HG02588 (cell line): Measurements from ENCODE around the gene TMEM255B.
"Not testable (repeated sequence)": the region's sequence is repeated elsewhere in the genome, so short reads cannot be mapped to it uniquely, and the experiment has no call there.

Experiments used
- ATAC-seq: cut with Tn5 transposase; IDR thresholded peaks from one replicate; pipeline ENCODE4 v1.9.1; 2021; ENCODE audit warnings: mild to moderate bottlenecking, moderate library complexity; ENCODE audit not compliant: unreplicated experiment

The TMEM255B gene

GRCh38 chr13:113815151-113816058 is 56.4 kb downstream of the TMEM255B start:
- no peak for ATAC-seq

GRCh38 chr13:113816254-113816929 is 57.4 kb downstream of the TMEM255B start:
- no peak for ATAC-seq

DNA sequence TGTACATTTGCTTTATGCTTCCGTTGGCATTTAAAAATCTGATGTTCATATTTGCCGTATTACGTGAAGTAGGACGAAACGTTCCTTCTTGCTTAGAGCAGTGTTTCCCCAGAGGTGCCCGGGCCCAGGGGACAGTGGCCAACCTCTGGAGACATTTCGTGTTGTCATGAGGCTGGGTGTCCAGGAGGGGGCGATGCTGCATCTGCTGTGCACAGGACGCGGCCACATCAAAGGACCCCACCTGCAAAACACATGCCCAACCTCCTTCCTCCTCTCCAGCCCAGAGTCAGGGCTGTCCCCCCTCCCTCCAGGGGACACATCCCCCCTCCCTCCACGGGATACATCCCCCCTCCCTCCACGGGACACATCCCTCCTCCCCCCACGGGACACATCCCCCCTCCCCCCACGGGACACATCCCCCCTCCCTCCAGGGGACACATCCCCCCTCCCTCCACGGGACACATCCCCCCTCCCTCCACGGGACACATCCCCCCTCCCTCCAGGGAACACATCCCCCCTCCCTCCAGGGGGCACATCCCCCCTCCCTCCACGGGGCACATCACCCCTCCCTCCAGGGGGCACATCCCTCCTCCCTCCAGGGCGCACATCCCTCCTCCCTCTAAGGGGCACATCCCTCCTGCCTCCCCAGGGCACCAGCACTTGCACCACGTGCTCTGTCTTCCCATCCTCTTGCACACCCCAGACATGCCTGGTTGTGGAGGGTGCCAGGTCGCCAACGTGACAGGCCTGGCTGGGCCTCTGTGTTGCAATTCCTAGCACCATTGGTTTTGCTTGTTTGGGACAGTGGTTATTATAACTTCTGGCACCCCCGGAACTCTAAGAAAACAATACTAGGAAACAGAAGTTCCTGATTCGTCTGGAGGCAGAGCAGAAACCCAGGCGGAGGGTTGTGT is 58.2 kb downstream of the TMEM255B start:
- no peak for ATAC-seq

DNA sequence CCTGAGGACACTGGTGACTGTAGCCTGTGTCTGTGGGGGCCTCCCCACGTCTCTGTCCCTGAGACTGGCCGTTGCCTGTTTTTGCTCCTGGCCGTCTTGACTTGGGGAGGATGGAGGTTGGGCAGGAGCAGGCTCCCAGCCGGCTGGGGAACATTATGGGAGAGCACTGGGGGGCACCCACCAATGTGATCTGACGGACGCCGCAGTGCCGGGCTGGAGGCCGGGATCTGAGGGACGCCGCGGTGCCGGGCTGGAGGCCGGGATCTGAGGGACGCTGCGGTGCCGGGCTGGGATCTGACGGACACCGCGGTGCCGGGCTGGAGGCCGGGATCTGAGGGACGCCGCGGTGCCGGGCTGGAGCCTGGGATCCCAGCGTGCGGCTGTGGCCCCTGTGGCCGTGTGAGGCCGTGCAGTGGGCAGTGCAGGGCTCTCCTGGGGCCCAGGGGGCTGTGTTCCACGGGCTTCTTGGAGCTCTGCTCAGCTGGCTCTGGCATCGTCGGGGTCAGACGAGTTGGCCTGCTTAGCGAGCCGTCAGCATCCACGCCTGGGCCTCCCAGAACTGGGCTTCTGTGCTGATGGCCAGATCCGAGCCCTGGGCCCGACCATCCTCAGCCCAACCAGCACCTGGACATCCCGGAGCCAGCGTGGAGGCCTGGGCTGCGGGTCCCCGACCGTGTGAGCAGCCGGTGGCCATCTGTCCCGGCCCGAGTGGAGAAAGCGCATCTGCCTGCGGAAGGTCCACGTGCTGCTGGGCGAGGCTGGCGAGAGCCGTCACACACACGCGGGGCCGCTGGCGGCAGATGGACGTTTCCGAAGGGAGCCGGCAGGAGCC is 59.0 kb downstream of the TMEM255B start:
- no peak for ATAC-seq

- ATAC-seq: no peak
Observed at GRCh38 chr13:113818700-113819295, 59.8 kb downstream of the TMEM255B start.

GRCh38 chr13:113819341-113819730 is 60.3 kb downstream of the TMEM255B start:
- no peak for ATAC-seq

- ATAC-seq: no peak
Observed at GRCh38 chr13:113819731-113820715, 61.0 kb downstream of the TMEM255B start.

GRCh38 chr13:113820813-113821651 is 62.0 kb downstream of the TMEM255B start:
- no peak for ATAC-seq

- ATAC-seq: no peak
Observed at GRCh38 chr13:113821847-113822246, 62.8 kb downstream of the TMEM255B start.

DNA sequence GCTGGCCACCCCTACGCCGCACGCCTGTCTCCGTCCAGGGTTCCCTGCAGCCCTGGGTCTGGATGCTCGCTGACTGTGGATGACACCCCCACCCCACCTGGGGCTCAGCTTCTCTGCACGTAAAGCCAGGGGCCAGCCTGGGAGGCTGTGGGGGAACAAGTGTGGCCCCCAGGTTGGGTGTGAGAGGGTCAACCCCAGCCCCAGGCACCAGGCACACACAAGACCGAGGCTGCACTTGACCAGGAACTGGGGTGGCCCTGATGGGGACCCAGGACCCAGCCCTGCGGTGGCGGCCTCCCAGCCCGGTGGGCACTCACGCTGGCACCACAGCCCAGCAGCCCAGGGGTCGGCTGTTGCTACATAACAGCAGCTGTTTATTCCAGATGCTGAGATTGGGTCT is 63.2 kb downstream of the TMEM255B start:
- ATAC-seq: no peak

GRCh38 chr13:113822956-113823744 is 64.1 kb downstream of the TMEM255B start:
- no peak for ATAC-seq

- ATAC-seq: no peak
Observed at GRCh38 chr13:113823771-113824170, 64.7 kb downstream of the TMEM255B start.

- ATAC-seq: no peak
Observed at GRCh38 chr13:113825841-113826240, 66.8 kb downstream of the TMEM255B start.

DNA sequence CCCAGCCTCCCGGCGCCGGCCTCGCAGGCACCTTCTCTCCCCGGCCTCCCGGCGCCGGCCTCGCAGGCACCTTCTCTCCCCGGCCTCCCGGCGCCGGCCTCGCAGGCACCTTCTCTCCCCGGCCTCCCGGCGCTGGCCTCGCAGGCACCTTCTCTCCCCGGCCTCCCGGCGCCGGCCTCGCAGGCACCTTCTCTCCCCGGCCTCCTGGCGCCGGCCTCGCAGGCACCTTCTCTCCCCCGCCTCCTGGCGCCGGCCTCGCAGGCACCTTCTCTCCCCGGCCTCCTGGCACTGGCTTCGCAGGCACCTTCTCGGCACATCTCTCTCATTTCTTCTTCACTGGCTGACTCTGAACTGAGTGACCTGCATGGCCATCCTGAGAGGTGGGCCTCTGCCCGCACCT is 67.4 kb downstream of the TMEM255B start:
- not testable (repeated sequence) for ATAC-seq

- no peak for ATAC-seq
Observed at GRCh38 chr13:113827021-113827420, 68.0 kb downstream of the TMEM255B start.

DNA sequence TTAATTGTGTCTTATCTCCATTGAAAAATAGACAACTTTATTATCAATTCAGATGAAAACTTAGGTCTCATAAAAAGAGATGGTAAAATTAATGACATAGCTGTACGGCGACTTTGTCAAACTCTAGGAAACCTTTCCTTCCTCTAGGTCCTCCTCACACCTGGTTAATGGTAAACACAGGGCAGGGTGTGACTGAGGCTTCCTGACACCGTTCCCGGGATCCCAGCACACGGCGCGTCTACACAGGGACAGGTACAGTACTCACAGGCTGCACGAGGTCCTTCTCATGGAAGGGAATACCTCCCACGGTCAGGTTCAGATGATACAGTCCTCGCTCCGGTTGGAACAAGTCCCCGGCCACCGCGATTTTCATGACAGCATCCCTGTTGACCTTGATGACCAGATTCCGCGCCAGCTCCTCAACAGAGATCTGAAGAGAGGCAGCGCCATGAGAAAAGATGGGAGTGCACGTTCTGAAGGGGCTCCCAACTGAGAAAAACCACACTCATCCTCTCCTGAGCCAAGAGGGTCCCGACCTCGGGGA is 69.3 kb downstream of the TMEM255B start:
- ATAC-seq: no peak
